Stimulated activated naive CD8-positive, alpha-beta T cell treated with anti-CD3 and anti-CD28 coated beads, Interleukin-15, amount 100 ng/mL, for 72 hours (primary cell): Measurements from ENCODE around the gene TMEM69.
A peak's percentile ranks its signal among the peaks of the same experiment; 100 is the strongest.

ENCODE experiments used
- ATAC-seq: fragments of 150-1000 bp; cut with Tn5 transposase; 2 replicates; pipeline ENCODE4 v1.10.0; 2021; ENCODE audit warnings: mild to moderate bottlenecking, moderate library complexity
- DNase-seq, 2 donors: peaks; one replicate each; pipeline ENCODE4 v3.0.0; 2021 to 2022
- H3K27ac Mint-ChIP-seq, 2 donors: one replicate each; pipeline ENCODE4 v1.8.0; 2022; ENCODE audit warnings: mild to moderate bottlenecking in 2 of 2, mixed read lengths in 2 of 2, moderate library complexity in 2 of 2
- H3K27me3 Mint-ChIP-seq: one replicate; pipeline ENCODE4 v1.8.0; 2022; ENCODE audit warnings: mixed read lengths
- H3K4me1 Mint-ChIP-seq: one replicate; pipeline ENCODE4 v1.8.0; 2022; ENCODE audit warnings: mild to moderate bottlenecking, mixed read lengths
- H3K4me3 Mint-ChIP-seq, 2 donors: one replicate each; pipeline ENCODE4 v1.8.0; 2022; ENCODE audit warnings: mild to moderate bottlenecking in 2 of 2, mixed read lengths in 2 of 2, moderate library complexity in 1 of 2
- H3K9me3 Mint-ChIP-seq, 2 donors: one replicate each; pipeline ENCODE4 v1.8.0; 2022; ENCODE audit warnings: mixed read lengths in 2 of 2

The TMEM69 gene, protein sequence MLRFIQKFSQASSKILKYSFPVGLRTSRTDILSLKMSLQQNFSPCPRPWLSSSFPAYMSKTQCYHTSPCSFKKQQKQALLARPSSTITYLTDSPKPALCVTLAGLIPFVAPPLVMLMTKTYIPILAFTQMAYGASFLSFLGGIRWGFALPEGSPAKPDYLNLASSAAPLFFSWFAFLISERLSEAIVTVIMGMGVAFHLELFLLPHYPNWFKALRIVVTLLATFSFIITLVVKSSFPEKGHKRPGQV

DNA sequence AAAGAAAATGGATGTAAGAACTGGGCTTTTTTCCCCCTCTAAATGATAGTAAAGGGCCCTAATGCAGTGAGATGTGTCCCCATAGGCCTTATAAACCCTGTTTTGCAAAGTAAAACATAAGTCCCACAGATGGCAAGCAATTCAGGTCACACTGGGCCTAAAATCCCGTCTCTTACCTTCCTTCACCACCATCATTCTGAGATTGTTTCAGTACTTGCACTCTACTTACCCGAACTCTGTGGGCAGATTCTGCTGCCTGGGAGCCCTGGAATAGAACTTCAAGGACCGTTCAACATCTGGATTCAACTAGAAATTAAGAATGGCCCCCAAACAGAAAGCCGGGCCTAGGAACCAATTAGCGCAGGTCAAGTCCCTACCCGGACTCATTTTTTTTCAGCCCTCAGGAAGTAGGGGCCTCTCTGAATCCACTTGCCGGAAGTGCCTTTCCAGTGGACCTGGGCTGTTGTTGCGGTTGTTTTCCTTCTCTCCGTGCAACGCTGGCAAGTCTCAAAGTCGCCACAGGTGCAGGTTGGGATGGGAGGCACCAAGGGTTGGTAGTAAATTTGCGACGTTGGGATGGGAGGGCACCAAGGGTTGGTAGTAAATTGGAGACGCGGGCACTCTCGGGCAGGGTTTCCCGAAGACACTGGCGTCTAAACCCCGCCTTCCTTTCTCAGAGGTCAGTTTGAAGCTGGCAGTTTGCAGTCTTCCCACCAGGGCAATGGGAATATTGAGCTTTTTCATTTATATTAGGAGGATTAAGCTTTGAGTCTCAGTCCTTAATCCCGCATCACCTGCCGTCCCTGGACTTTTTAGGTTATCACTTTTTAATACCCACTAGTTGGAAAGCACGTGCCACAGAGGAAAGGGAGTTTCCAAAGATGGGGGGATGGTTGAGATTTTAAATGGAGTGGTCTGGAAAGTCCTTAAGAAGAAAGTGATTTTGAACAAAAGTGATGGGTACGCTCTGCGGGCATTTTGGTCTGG is at the start of gene TMEM69:
TMEM69 (plus strand) TSS at position 428 of the 987 bp plus-strand sequence. CDS start 2,888 bp downstream, outside the sequence.
- no peaks in the 10 kb centered on the region for H3K9me3 Mint-ChIP-seq
- ATAC-seq (peak; percentile 29), DNase-seq (peak; percentile 85 to 88)
- H3K27me3 Mint-ChIP-seq, result no peaks in the 10 kb centered on the region
- H3K4me1 Mint-ChIP-seq, result peaks cover 49% of the 10 kb centered on the region
- H3K27ac Mint-ChIP-seq, result peak within 1 kb of the TSS; percentile 99 to 100
- H3K4me3 Mint-ChIP-seq, result peak within 1 kb of the TSS; percentile 97 to 99

DNA sequence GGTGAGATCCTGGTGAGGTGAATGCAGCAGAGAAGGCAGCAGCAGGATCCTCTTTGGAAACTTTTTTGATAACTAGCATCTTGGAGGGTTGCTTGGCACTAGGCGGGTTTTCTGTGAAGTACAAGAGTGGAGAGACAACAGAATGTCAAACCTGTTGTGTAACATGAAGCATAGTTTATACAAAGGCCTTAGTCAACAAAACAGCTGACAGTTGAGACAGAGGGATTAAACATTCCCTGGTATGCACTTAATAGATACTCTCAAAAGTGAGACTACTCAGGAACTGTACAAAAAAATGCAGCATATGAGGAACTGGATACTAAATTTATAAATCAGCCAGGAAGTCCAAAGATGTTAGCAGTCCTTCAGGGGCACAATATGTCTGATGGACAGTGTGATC is 47.7 kb upstream of the TMEM69 start:
- Mint-ChIP-seq H3K4me1 (no peaks in the 10 kb centered on the region), H3K27ac (peak overlapping the region in 1 of 2 donors; percentile 43), H3K4me3 (no peak overlapping the region), H3K9me3 (no peaks in the 10 kb centered on the region), H3K27me3 (no peaks in the 10 kb centered on the region)
- ATAC-seq (no peak), DNase-seq (no peak)

DNA sequence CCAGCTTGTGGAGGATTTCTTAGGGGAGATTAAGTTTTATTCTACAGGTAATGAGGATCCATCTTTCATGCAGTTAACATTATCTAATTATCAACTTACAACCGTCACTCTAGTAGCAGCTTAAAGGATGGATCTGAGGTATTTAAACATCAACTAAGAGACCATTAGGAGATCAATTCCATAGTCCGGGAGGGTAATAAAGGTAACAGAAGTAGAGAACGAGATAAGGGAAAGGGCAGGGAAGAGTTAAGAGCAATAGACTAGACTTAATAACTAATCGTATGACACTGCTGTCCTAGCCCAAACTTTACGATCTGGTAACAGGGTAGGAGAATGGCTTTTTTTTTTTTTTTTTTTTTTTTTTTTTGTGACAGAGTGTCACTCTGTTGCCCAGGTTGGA is 44.7 kb upstream of the TMEM69 start:
- Mint-ChIP-seq H3K4me1 (no peaks in the 10 kb centered on the region), H3K9me3 (no peaks in the 10 kb centered on the region), H3K27ac (peak overlapping the region in 1 of 2 donors; percentile 29), H3K4me3 (no peak overlapping the region), H3K27me3 (no peaks in the 10 kb centered on the region)
- no peak for DNase-seq
- no peak for ATAC-seq

DNA sequence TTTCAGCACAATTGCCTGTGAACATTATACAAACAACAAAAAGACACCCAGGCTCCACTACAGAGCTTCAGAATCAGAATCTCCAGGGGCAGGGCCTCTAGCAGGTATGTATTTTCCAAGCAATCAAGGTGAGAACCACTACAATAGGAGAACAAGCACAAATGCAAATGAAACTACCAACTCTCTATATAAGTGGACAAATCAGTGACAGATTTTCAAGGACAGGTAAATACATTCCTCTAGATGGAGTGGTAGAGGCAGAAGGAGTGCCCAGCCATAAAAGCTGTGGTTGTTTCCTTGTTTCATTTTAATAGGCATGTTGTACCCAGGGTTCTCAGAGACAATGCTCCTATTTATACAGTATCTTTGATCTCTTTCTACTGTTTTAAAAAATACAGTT is 44.0 kb upstream of the TMEM69 start:
- DNase-seq (no peak), ATAC-seq (no peak)
- Mint-ChIP-seq H3K27me3 (no peaks in the 10 kb centered on the region), H3K4me3 (no peak overlapping the region), H3K9me3 (no peaks in the 10 kb centered on the region), H3K27ac (no peak overlapping the region), H3K4me1 (no peaks in the 10 kb centered on the region)

DNA sequence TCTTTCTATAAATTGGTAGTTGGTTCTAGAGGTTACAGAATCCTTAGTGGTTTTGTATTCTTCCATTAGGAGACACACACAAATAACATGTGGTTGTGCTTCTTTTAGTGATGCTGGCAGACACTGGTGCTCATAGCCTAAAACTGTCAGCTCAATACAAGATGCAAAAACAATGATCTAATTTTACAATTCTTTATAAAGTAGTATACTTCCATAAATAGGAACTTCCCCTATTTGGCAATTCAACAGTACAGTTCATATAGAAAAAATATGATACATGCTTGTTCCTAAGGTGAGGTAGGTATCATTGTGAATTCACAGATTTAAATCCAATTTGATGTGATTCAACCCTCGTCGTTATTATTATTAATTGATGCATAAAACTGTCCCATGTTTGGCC is 43.3 kb upstream of the TMEM69 start:
- Mint-ChIP-seq H3K27me3 (no peaks in the 10 kb centered on the region), H3K27ac (no peak overlapping the region), H3K4me1 (no peaks in the 10 kb centered on the region), H3K4me3 (no peak overlapping the region), H3K9me3 (no peaks in the 10 kb centered on the region)
- DNase-seq (no peak), ATAC-seq (no peak)

DNA sequence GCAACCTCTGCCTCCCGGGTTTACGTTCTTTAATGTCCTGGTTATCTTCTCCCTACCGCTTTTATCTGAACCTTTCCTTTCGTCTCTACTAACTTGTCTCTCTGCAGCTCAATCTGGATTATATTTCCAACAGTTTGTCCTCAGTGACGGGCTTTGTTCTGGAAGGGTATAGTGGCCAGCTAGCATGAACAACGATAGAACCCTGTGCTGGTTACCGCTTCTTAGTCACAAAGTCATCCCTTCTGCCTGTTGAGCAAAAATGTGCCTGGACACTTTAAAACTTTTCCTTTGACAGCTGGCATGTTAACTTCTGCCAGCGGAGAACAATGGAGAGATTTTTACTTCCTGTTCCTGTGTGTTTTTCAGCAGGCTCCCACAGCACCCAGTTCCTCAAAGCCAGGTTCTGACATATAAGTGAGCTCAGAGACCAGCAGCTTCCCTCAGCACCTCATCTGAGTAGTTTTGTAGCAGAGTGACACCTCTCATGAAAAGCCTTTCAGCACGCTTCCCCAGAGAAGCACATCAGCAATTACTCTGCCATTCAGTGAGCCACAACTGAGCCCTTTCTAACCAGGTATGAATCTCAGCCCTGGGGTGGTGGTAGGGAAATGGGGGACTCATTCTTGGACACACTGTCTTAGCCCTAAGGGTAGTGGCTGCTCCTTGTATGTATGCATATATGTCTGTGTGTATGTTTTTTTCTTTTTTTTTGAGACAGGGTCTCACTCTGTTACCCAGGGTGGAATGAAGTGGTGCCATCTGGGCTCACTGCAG is 40.5 kb upstream of the TMEM69 start:
- ATAC-seq (no peak), DNase-seq (no peak)
- Mint-ChIP-seq H3K4me3 (no peak overlapping the region), H3K4me1 (no peaks in the 10 kb centered on the region), H3K27ac (no peak overlapping the region), H3K9me3 (no peaks in the 10 kb centered on the region), H3K27me3 (no peaks in the 10 kb centered on the region)

DNA sequence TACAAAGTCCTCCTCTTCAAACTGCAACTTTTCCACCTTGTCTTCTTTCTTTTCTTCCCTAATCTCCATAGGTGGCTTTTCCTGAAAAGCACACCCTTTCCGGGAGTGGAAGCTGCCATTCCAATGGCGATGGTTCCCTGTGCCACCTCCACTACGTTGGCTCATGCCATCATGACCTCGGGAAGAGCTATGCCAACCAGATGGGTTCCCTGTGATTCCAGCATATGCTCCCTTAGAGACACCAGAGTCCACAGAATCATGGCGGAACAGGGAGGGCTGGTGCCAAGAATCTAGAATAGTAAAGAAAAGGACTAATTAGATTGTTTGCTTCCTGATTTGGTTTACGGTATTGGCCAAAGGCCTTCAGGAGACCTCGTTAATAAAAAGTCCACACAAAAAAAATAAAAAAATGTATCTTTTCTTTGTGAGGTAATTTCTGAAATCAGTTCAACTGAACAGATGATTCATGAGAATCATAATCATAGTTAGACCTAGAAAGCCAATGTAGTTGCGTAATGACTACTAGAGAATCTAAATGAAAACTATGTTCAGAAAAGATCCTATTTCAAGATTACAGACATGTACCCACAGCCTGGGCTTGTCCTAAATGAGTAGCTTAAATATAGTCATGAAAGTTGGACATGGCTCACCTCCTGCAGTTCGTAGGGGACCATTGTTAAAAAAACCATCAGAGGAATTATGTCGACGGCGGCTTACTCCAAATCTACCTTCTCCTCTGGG is 33.3 kb upstream of the TMEM69 start:
- Mint-ChIP-seq H3K27ac (no peak overlapping the region), H3K27me3 (no peaks in the 10 kb centered on the region), H3K4me1 (no peaks in the 10 kb centered on the region), H3K9me3 (no peaks in the 10 kb centered on the region), H3K4me3 (no peak overlapping the region)
- DNase-seq (no peak), ATAC-seq (peak; percentile 53)

DNA sequence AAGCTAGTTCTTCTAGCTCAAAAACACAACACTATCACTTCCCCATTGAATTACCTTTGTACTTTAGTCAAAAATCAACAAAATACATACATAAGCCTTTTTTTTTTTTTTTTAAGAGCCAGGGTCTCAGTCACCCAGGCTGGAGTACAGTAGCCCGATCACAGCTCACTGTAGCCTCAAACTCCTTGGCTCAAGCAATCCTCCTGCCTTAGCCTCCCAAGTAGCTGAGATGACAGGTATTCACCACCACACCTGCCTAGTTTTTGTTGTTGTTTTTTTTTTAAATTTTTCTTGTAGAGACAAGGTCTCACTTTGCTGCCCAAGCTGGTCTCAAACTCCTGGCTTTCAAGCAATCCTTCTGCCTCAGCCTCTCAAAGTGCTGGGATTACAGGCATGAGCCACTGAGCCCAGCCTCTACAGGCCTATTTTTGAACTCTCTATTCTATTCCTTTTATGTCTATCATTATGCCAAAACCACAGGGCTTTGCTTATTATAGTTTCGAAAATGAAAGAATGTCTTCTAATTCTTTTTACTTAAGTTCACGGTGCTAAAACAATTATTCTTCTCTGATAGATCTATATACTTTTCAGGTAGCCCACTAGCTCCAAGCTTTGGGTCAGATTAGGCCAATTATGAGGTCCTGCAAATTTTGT is 31.3 kb upstream of the TMEM69 start:
- ATAC-seq (no peak), DNase-seq (no peak)
- H3K9me3 Mint-ChIP-seq, result no peaks in the 10 kb centered on the region
- H3K4me3 Mint-ChIP-seq, result no peak overlapping the region
- no peaks in the 10 kb centered on the region for H3K4me1 Mint-ChIP-seq
- H3K27ac Mint-ChIP-seq, result peak overlapping the region; percentile 20 to 67
- H3K27me3 Mint-ChIP-seq, result no peaks in the 10 kb centered on the region

DNA sequence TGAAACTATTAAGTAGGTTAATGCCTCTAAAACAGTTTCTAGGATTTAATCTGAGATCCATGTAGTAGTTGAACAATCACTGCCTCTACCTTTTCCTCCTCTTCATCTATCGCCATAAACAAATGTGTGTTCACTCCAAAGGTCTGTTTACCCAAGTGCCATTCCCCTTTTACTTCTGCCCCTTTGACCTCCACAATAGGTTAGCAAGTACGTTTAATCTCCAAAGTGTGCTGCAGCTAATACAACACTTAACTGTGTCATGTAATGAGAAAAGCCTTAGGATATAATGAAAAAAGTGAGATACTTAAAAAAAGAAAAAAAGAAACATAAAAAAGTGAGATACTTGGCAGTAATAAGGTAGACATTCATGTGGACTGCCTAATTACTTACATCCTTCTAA is 29.8 kb upstream of the TMEM69 start:
- DNase-seq, result no peak
- no peak for ATAC-seq
- Mint-ChIP-seq H3K27me3 (no peaks in the 10 kb centered on the region), H3K27ac (no peak overlapping the region), H3K4me3 (no peak overlapping the region), H3K9me3 (no peaks in the 10 kb centered on the region), H3K4me1 (no peaks in the 10 kb centered on the region)

DNA sequence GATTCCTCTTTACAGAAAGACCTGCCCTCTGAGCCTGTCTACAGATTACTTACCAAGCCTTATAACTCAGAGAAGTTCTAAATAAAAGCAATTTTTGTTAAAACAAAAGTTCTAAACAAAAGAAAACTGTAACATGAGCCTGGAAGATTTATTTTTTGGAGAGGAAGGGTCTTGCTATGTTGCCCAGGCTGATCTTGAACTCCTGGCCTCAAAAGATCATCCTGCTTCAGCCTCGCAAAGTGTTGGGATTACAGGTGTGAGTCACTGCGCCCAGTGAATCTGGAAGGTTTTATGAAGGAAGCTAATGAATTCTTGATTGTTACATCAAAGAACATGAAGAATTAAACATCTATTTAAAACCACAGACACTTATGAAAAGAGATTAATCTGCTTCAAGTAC is 28.8 kb upstream of the TMEM69 start:
- H3K9me3 Mint-ChIP-seq, result no peaks in the 10 kb centered on the region
- no peak overlapping the region for H3K4me3 Mint-ChIP-seq
- H3K27ac Mint-ChIP-seq, result peak overlapping the region in 1 of 2 donors; percentile 12
- no peaks in the 10 kb centered on the region for H3K27me3 Mint-ChIP-seq
- no peaks in the 10 kb centered on the region for H3K4me1 Mint-ChIP-seq
- ATAC-seq (no peak), DNase-seq (no peak)

DNA sequence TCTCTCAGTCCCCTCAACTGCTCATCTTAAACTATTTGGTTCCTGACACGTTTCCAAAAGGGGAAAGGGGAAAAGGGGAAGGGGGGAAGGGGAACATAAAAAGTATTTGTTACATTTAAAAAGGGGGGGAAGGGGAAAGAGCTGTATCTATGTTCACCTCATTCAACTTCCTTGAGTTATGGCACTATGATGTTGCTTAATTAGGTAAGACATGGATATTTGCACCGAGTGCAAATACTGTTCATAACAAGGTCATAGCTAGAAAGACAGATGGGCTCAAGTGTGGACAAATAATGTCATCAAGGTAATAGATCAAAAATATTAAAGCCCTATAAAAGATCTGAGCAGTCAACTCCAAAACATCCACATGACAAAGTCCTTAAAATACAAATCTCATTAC is 27.6 kb upstream of the TMEM69 start:
- ATAC-seq (no peak), DNase-seq (no peak)
- Mint-ChIP-seq H3K4me1 (no peaks in the 10 kb centered on the region), H3K4me3 (no peak overlapping the region), H3K9me3 (no peaks in the 10 kb centered on the region), H3K27ac (no peak overlapping the region), H3K27me3 (no peaks in the 10 kb centered on the region)

DNA sequence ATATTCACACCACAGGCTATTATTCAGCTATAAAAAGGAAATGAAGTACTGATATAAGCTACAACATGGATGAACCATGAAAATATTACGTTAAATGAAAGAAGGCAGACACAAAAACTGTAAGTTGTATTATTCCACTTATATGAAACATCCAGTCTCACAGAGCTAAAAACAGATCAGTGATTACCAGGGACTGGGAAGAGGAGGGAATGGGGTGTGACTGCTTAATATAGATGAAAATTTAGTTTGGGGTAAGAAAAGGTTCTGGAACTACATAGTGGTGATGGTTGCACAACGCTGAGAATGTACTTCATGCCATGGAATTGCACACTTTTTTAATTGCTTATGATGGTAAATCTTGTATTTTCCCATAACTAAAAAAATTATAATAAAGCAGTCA is 21.1 kb upstream of the TMEM69 start:
- DNase-seq, result no peak
- no peak for ATAC-seq
- Mint-ChIP-seq H3K27ac (no peak overlapping the region), H3K9me3 (no peaks in the 10 kb centered on the region), H3K4me1 (peaks cover 25% of the 10 kb centered on the region), H3K27me3 (no peaks in the 10 kb centered on the region), H3K4me3 (no peak overlapping the region)

DNA sequence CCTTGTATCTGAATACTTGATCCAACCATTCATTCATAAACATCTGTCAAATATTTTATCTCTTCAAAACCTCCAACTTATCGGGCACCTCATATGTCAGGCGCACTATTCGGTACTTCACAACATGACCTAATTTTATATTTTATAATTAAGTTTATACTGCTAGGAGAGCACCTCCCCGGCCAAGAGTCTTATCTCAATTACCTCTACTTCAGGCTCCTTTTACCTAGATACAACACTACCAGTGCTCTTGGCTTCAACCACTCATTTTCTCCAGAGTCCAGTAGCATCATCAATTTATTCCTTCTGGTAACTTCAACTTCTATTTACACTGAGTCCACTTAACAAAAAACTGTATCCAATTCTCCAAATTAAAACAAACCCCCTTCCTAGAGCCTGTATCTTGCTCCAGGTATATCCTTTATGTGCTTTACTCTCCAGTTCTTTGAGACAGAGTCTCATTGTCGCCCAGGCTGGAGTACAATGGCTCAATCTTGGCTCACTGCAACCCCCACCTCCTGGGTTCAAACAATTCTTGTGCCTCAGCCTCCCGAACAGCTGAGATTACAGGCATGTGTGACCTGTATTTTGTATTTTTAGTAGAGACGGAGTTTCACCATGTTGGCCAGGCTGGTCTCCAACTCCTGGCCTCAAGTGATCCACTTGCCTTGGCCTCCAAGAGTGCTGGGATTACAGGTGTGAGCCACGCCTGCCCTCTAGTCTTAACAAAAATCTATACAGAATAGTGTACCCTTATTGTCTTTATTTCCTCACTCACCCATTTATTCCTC is 20.5 kb upstream of the TMEM69 start:
- no peak for ATAC-seq
- H3K4me1 Mint-ChIP-seq, result peaks cover 28% of the 10 kb centered on the region
- no peak for DNase-seq
- H3K27me3 Mint-ChIP-seq, result no peaks in the 10 kb centered on the region
- H3K27ac Mint-ChIP-seq, result no peak overlapping the region
- no peaks in the 10 kb centered on the region for H3K9me3 Mint-ChIP-seq
- H3K4me3 Mint-ChIP-seq, result no peak overlapping the region

DNA sequence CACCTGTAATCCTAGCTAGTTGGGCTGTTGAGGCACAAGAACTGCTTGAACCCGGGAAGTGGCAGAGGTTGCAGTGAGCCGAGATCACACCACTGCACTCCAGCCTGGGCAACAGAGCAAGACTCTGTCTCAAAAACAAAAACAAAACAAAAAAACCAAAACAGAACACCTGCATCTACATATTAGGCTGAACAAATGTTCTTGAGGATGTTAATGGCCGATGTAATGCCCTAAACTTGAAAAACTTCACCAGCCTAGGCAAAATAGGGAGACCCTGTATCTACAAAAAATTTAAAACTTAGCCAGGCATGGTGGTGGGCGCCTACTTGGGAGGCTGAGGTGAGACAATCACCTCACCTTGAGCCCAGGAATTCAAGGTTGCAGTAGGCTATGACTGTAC is 19.5 kb upstream of the TMEM69 start:
- peaks cover 38% of the 10 kb centered on the region for H3K4me1 Mint-ChIP-seq

More for the DNA sequence above, 19.5 kb upstream of the TMEM69 start:
- H3K27ac Mint-ChIP-seq, result no peak overlapping the region
- no peaks in the 10 kb centered on the region for H3K9me3 Mint-ChIP-seq
- H3K4me3 Mint-ChIP-seq, result no peak overlapping the region
- no peaks in the 10 kb centered on the region for H3K27me3 Mint-ChIP-seq
- DNase-seq (no peak), ATAC-seq (no peak)
